IMR-90 (cell line): ENCODE measurements around the gene EXOG. TPM values are rescaled to one million over a fixed set of nuclear protein-coding genes. Genes with fewer than 3 reads are reported as not detected.

ENCODE experiments used
- ATAC-seq: fragments of 200-7000 bp; cut with Tn5 transposase; 2 replicates; pipeline ENCODE4 v1.9.1; 2020; ENCODE audit warnings: low read depth, mild to moderate bottlenecking, moderate library complexity
- BruUV-seq: library from RNA; stranded (reverse); fragments of 400-500 nt; replicated peaks from 2 replicates; lab custom pipeline; 2021; lab: Mats Ljungman, UMichigan
- CTCF ChIA-PET: fragments of 300-600 bp; formaldehyde crosslinking; extraction: SDS; loops from one replicate; lab custom pipeline; 2021; ENCODE audit warnings: antibody characterized with exemption; lab: Yijun Ruan, JAX
- POLR2A ChIA-PET: fragments of 300-600 bp; sonication (Branson Sonifier 250); formaldehyde crosslinking; loops from one replicate; lab custom pipeline; 2022; ENCODE audit warnings: antibody characterized with exemption; ENCODE audit not compliant: unreplicated experiment; lab: Charles Lee
- DNase-seq: peaks from one replicate; pipeline ENCODE4 v3.0.0; 2013
- H2AFZ ChIP-seq: replicated peaks from 2 replicates; pipeline ENCODE3; 2013; ENCODE audit warnings: low read length, mild to moderate bottlenecking; ENCODE audit not compliant: poor library complexity
- H2AK5ac ChIP-seq: 2 replicates; pipeline ENCODE4 v1.6.1; 2013; ENCODE audit warnings: low read depth, low read length, inconsistent platforms
- H2AK9ac ChIP-seq: replicated peaks from 2 replicates; pipeline ENCODE3; 2013; ENCODE audit warnings: mild to moderate bottlenecking, low read depth, low read length, moderate library complexity; ENCODE audit not compliant: poor library complexity
- H2BK120ac ChIP-seq: 2 replicates; pipeline ENCODE4 v1.6.1; 2013; ENCODE audit warnings: low read depth, low read length, inconsistent platforms
- H2BK15ac ChIP-seq: 3 replicates; pipeline ENCODE4 v1.6.1; 2013; ENCODE audit warnings: low read depth, low read length, inconsistent platforms
- H2BK20ac ChIP-seq: 2 replicates; pipeline ENCODE4 v1.6.1; 2013; ENCODE audit warnings: low read depth, mild to moderate bottlenecking, inconsistent platforms, low read length, moderate library complexity
- H2BK5ac ChIP-seq: 2 replicates; pipeline ENCODE4 v1.6.1; 2013; ENCODE audit warnings: mild to moderate bottlenecking, low read depth, low read length, inconsistent platforms; ENCODE audit not compliant: poor library complexity, severe bottlenecking
- H3K14ac ChIP-seq: replicated peaks from 2 replicates; pipeline ENCODE4 v1.6.1; 2013; ENCODE audit warnings: low read depth, low read length, inconsistent platforms
- H3K18ac ChIP-seq: 2 replicates; pipeline ENCODE4 v1.6.1; 2013; ENCODE audit warnings: low read depth, low read length, control low read depth
- H3K23ac ChIP-seq: 2 replicates; pipeline ENCODE4 v1.6.1; 2013; ENCODE audit warnings: low read depth, low read length, inconsistent platforms
- H3K27ac ChIP-seq: 2 replicates; pipeline ENCODE4 v1.5.1; 2013; ENCODE audit warnings: mild to moderate bottlenecking, control low read depth, low read length; ENCODE audit not compliant: insufficient read depth
- H3K27me3 ChIP-seq: 2 replicates; pipeline ENCODE4 v1.6.1; 2013; ENCODE audit warnings: low read length; ENCODE audit not compliant: control insufficient read depth, insufficient read depth
- H3K36me3 ChIP-seq: 2 replicates; pipeline ENCODE4 v1.6.1; 2013; ENCODE audit warnings: low read length, mixed read lengths; ENCODE audit not compliant: control insufficient read depth, insufficient read depth
- H3K4ac ChIP-seq: 2 replicates; pipeline ENCODE4 v1.6.1; 2013; ENCODE audit warnings: low read depth, low read length, inconsistent platforms
- H3K4me1 ChIP-seq: 2 replicates; pipeline ENCODE4 v1.6.1; 2013; ENCODE audit warnings: low read length, mixed read lengths; ENCODE audit not compliant: control insufficient read depth, insufficient read depth
- H3K4me2 ChIP-seq: 2 replicates; pipeline ENCODE4 v1.6.1; 2013; ENCODE audit warnings: low read depth, mild to moderate bottlenecking, control low read depth, low read length, moderate library complexity
- H3K4me3 ChIP-seq: 2 replicates; pipeline ENCODE4 v1.5.1; 2013; ENCODE audit warnings: low read depth, mild to moderate bottlenecking, control low read depth, low read length, moderate library complexity; ENCODE audit not compliant: insufficient read depth
- H3K56ac ChIP-seq: 2 replicates; pipeline ENCODE4 v1.6.1; 2013; ENCODE audit warnings: low read length, inconsistent platforms; ENCODE audit not compliant: insufficient read depth; ENCODE audit errors: extremely low read depth
- H3K79me1 ChIP-seq, 2 experiments: 2 replicates each; pipeline ENCODE4 v1.6.1; 2013; ENCODE audit warnings: low read length in 2 of 2, inconsistent platforms in 1 of 2, low read depth in 1 of 2
- H3K9ac ChIP-seq: 2 replicates; pipeline ENCODE4 v1.6.1; 2013; ENCODE audit warnings: low read depth, low read length, control low read depth
- H3K9me1 ChIP-seq: 2 replicates; pipeline ENCODE4 v1.6.1; 2013; ENCODE audit warnings: low read length, inconsistent platforms; ENCODE audit not compliant: insufficient read depth
- H3K9me3 ChIP-seq: 2 replicates; pipeline ENCODE4 v1.6.1; 2013; ENCODE audit warnings: low read length; ENCODE audit not compliant: control insufficient read depth, insufficient read depth
- H4K20me1 ChIP-seq: 2 replicates; pipeline ENCODE4 v1.6.1; 2013; ENCODE audit warnings: low read length, inconsistent platforms; ENCODE audit not compliant: insufficient read depth
- H4K5ac ChIP-seq: 2 replicates; pipeline ENCODE4 v1.6.1; 2013; ENCODE audit warnings: mild to moderate bottlenecking, low read depth, low read length, control low read depth
- H4K8ac ChIP-seq, 2 experiments: 2 replicates each; pipeline ENCODE4 v1.6.1; 2013; ENCODE audit warnings: low read depth in 2 of 2, low read length in 2 of 2, control low read depth in 1 of 2, inconsistent platforms in 1 of 2
- H4K91ac ChIP-seq: 2 replicates; pipeline ENCODE4 v1.6.1; 2013; ENCODE audit warnings: low read depth, low read length, inconsistent platforms; ENCODE audit not compliant: insufficient read depth
- CEBPB ChIP-seq: IDR thresholded peaks from 2 replicates; pipeline ENCODE4 v1.6.1; 2012; ENCODE audit warnings: low read depth, low read length, improper control_type of control experiment
- CHD1 ChIP-seq: IDR thresholded peaks from 2 replicates; pipeline ENCODE4 v1.6.1; 2012; ENCODE audit warnings: low read depth, low read length, improper control_type of control experiment
- FOS ChIP-seq: fragments of 150-350 bp; IDR thresholded peaks from 2 replicates; pipeline ENCODE4 v1.6.1; 2016; ENCODE audit warnings: low read depth, low read length
- MAFK ChIP-seq: IDR thresholded peaks from 2 replicates; pipeline ENCODE4 v1.6.1; 2012; ENCODE audit warnings: low read depth, low read length, improper control_type of control experiment
- MAZ ChIP-seq: IDR thresholded peaks from 2 replicates; pipeline ENCODE4 v1.6.1; 2012; ENCODE audit warnings: low read depth, mild to moderate bottlenecking, low read length, improper control_type of control experiment, moderate library complexity, borderline replicate concordance
- MXI1 ChIP-seq: IDR thresholded peaks from 2 replicates; pipeline ENCODE4 v1.6.1; 2012; ENCODE audit warnings: low read depth, mild to moderate bottlenecking, low read length, moderate library complexity, borderline replicate concordance
- NFE2L2 ChIP-seq: fragments of 150-350 bp; IDR thresholded peaks from 2 replicates; pipeline ENCODE4 v1.6.1; 2016; ENCODE audit warnings: low read depth, mild to moderate bottlenecking, low read length
- POLR2A ChIP-seq: IDR thresholded peaks from 2 replicates; pipeline ENCODE4 v1.6.1; 2012; ENCODE audit warnings: mild to moderate bottlenecking, low read depth, low read length
- RAD21 ChIP-seq: IDR thresholded peaks from 2 replicates; pipeline ENCODE4 v1.6.1; 2012; ENCODE audit warnings: low read length, improper control_type of control experiment
- RCOR1 ChIP-seq: IDR thresholded peaks from 2 replicates; pipeline ENCODE4 v1.6.1; 2012; ENCODE audit warnings: mild to moderate bottlenecking, low read length, improper control_type of control experiment; ENCODE audit not compliant: insufficient replicate concordance
- RFX5 ChIP-seq: IDR thresholded peaks from 2 replicates; pipeline ENCODE4 v1.8.0; 2012; ENCODE audit warnings: low read depth, mild to moderate bottlenecking, low read length, moderate library complexity
- SMC3 ChIP-seq: fragments of 150-350 bp; IDR thresholded peaks from 2 replicates; pipeline ENCODE4 v1.6.1; 2016; ENCODE audit warnings: low read depth, mild to moderate bottlenecking, antibody characterized with exemption, low read length, moderate library complexity
- WGBS, 2 experiments: methylation state at CpG; one replicate each; pipeline versions ENCODE4 v1.1.5 to v1.1.7; 2013; ENCODE audit warnings: missing lambda C conversion rate in 2 of 2; ENCODE audit not compliant: insufficient read length in 1 of 2; ENCODE audit errors: extremely low coverage in 2 of 2; 5-methylcytosine and 5-hydroxymethylcytosine counted together
- dilution Hi-C: fragments of 300-500 bp; cut with HindIII; formaldehyde crosslinking; loops from one replicate; pipeline ENCODE4 v1.14.3; 2018; ENCODE audit warnings: low sequenced_read_pairs; ENCODE audit not compliant: unreplicated experiment
- in situ Hi-C: fragments of 300-500 bp; cut with MboI; formaldehyde crosslinking; loops from 3 replicates; pipeline ENCODE4 v1.14.3; 2019; ENCODE audit warnings: low sequenced_read_pairs, inconsistent platforms, mixed read lengths
- intact Hi-C: fragments of 100-400 bp; cut with micrococcal nuclease; formaldehyde crosslinking; loops from 2 replicates; pipeline ENCODE4 v1.10.0; 2022
- polyA plus RNA-seq, 3 experiments: library from polyadenylated mRNA; depleted of rRNA; stranded (reverse); fragments of >200 nt; gene quantifications; 2 replicates each; pipeline ENCODE4 v1.2.3, GENCODE V29; 2012; ENCODE audit warnings: low replicate concordance in 1 of 3
- total RNA-seq: library from RNA; depleted of rRNA; stranded (reverse); fragments of >200 nt; gene quantifications from 2 replicates; pipeline ENCODE4 v1.2.3, GENCODE V29; 2012
- TF ChIP-seq, protein P1 (sequence below): fragments of 150-350 bp; IDR thresholded peaks from 2 replicates; pipeline ENCODE4 v1.6.1; 2017; ENCODE audit warnings: mild to moderate bottlenecking, antibody characterized with exemption, low read length, low read depth
- TF ChIP-seq, protein P2 (sequence below): conservative IDR thresholded peaks from 2 replicates; pipeline ENCODE4 v1.5.1; 2012; ENCODE audit warnings: mild to moderate bottlenecking, low read depth, low read length, improper control_type of control experiment
- TF ChIP-seq, protein P3 (sequence below): fragments of 150-350 bp; IDR thresholded peaks from 2 replicates; pipeline ENCODE4 v1.6.1; 2016; ENCODE audit warnings: low read depth, mild to moderate bottlenecking, low read length, moderate library complexity, borderline replicate concordance

EXOG gene
- total and polyA plus RNA-seq, 2 of the 4 experiments (the other 2 are of a cell fraction): 10.2 to 15.0 TPM

DNA sequence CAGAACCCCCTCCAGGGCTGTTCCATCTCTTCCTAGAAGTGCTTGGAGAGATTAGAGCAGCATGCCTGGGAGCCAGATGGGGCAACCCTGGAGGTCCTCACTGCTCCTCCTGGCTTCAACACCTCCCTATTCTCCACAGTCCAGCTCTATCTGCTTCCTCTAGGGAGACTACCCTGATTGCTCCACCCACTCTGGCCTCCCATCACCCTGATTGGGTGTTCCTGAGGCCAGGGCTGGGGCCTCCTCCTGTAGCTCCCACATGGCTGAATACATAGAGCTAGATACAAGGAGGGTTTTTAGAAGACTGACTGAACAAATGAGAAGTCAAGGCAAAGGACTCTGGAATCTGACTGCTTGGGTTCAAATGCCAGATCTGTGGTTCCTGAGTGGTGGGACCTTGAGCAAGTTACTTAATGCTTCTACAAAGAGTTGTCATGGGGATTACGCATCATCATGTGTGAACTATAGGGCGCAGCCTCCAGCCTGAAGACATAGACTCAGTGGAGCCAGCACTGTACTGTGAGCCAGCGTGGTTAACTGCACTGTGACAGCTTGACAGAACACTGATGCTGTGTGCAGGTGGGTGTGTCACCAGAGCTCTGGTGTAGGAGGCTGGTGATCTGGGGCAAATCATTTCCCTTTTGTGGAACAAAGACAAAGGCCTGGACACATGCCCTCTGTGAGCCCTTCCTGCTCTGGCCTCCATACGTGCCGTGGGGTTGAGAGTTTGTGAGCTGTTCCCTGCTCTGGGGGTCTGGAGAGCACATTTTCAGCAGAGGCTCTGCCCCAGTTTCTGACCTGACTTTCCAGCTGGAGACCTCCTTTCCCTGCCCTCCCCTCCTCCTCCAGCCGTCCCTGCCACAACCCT is 78.5 kb downstream of the EXOG start:
- no peak overlapping the region for H3K56ac ChIP-seq
- no TSS peak for BruUV-seq
- H4K20me1 ChIP-seq: no peaks in the 10 kb centered on the region
- H2BK120ac ChIP-seq: no peak overlapping the region
- H3K9ac ChIP-seq: no peak overlapping the region
- dilution Hi-C loops: no loop called here
- in situ Hi-C loops: no loop called here
- H2BK20ac ChIP-seq: no peak overlapping the region
- DNase-seq (peak; percentile 10), ATAC-seq (no peak)
- H3K9me1 ChIP-seq: 0 out of 2 replicates have a peak, but pooled peaks cover 8% of the 10 kb centered on the region
- ChIA-PET CTCF (no interaction called here), POLR2A (no interaction called here)
- no peak overlapping the region for H2AK9ac ChIP-seq
- H4K91ac ChIP-seq: no peak overlapping the region
- no peak overlapping the region for H3K18ac ChIP-seq
- no peak overlapping the region for H4K5ac ChIP-seq
- no peaks in the 10 kb centered on the region for H3K4me1 ChIP-seq
- no peak overlapping the region for H3K4ac ChIP-seq
- H3K27me3 ChIP-seq: no peaks in the 10 kb centered on the region
- 55% methylated on average over 2 of the region's 6 CpGs; no CpG with 5 or more reads in 1 of the 2 experiments for WGBS, 2 experiments
- intact Hi-C loops: no loop called here
- no peaks in the 10 kb centered on the region for H3K79me1 ChIP-seq
- H3K4me2 ChIP-seq: no peak overlapping the region
- H3K4me3 ChIP-seq: no peak overlapping the region
- no peaks in the 10 kb centered on the region for H3K9me3 ChIP-seq
- H2BK5ac ChIP-seq: no peak overlapping the region
- no peak overlapping the region for H2BK15ac ChIP-seq
- H3K14ac ChIP-seq: no peak overlapping the region
- no peaks in the 10 kb centered on the region for H3K36me3 ChIP-seq
- no peak overlapping the region for H4K8ac ChIP-seq
- no peak overlapping the region for H3K23ac ChIP-seq
- H2AFZ ChIP-seq: no peak overlapping the region
- no peak overlapping the region for H2AK5ac ChIP-seq
- no peak overlapping the region for H3K27ac ChIP-seq
- TF ChIP-seq RFX5 (no peak), CEBPB (no peak), RAD21 (no peak), MAFK (no peak), FOS (no peak), RCOR1 (no peak), MAZ (no peak), MXI1 (no peak), CHD1 (no peak), SMC3 (no peak), POLR2A (no peak), NFE2L2 (no peak)
- TF ChIP-seq, protein P1, sequence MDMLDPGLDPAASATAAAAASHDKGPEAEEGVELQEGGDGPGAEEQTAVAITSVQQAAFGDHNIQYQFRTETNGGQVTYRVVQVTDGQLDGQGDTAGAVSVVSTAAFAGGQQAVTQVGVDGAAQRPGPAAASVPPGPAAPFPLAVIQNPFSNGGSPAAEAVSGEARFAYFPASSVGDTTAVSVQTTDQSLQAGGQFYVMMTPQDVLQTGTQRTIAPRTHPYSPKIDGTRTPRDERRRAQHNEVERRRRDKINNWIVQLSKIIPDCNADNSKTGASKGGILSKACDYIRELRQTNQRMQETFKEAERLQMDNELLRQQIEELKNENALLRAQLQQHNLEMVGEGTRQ: no peak
- TF ChIP-seq, protein P2, sequence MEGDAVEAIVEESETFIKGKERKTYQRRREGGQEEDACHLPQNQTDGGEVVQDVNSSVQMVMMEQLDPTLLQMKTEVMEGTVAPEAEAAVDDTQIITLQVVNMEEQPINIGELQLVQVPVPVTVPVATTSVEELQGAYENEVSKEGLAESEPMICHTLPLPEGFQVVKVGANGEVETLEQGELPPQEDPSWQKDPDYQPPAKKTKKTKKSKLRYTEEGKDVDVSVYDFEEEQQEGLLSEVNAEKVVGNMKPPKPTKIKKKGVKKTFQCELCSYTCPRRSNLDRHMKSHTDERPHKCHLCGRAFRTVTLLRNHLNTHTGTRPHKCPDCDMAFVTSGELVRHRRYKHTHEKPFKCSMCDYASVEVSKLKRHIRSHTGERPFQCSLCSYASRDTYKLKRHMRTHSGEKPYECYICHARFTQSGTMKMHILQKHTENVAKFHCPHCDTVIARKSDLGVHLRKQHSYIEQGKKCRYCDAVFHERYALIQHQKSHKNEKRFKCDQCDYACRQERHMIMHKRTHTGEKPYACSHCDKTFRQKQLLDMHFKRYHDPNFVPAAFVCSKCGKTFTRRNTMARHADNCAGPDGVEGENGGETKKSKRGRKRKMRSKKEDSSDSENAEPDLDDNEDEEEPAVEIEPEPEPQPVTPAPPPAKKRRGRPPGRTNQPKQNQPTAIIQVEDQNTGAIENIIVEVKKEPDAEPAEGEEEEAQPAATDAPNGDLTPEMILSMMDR: no peak
- TF ChIP-seq, protein P3, sequence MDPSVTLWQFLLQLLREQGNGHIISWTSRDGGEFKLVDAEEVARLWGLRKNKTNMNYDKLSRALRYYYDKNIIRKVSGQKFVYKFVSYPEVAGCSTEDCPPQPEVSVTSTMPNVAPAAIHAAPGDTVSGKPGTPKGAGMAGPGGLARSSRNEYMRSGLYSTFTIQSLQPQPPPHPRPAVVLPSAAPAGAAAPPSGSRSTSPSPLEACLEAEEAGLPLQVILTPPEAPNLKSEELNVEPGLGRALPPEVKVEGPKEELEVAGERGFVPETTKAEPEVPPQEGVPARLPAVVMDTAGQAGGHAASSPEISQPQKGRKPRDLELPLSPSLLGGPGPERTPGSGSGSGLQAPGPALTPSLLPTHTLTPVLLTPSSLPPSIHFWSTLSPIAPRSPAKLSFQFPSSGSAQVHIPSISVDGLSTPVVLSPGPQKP: no peak
